C1 segment of cervical spinal cord (tissue), 14 donors: ENCODE results near the gene MSH5.
"Not testable (repeated sequence)": the region's sequence is repeated elsewhere in the genome, so short reads cannot be mapped to it uniquely, and the experiment has no call there.

ENCODE experiments used
- DNase-seq, 14 donors: peaks; one replicate each; lab custom pipeline; 2025; lab: John Stamatoyannopoulos, UW

MSH5 gene

DNA sequence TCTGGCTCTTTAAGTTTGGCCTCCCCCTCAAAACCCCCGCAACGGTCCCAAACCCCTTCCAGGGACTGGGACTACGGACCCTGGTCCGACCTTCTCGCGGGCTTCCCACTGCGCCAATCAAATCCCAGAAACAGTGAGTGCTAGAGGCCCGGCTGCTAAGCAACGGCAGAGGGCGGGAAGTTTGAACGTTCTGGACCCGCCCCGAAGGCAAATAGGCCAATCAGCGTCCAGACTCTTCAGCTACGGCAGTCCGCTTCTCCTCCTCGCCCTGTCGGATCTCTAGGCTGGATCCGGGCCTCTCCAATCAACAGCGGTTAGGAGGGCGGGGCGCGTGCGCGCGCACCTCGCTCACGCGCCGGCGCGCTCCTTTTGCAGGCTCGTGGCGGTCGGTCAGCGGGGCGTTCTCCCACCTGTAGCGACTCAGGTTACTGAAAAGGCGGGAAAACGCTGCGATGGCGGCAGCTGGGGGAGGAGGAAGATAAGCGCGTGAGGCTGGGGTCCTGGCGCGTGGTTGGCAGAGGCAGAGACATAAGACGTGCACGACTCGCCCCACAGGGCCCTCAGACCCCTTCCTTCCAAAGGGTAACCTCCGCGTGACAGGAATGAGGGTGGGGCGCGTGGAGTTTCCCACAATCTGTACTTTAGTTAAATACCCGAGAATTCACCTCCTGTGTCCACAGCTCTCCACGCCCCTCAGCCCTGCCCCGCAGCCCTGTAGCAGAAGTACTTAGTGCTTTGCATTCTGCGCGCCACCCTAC, at the start of gene MSH5:
TSS of gene MSH5 (plus strand) at position 367 of the 758 bp plus-strand sequence. CDS start 462 bp downstream, outside the sequence.
- peak; percentile 49 to 97 (median 94) for DNase-seq

- peak in 3 of 14 donors; percentile 3 to 21 (median 8) for DNase-seq
These were observed 49.4 kb upstream of the MSH5 start for GRCh38 chr6:31690231-31691077.

GRCh38 chr6:31691078-31691463, 48.7 kb upstream of the MSH5 start:
- DNase-seq, result no peak

GRCh38 chr6:31691564-31692108, 48.2 kb upstream of the MSH5 start:
- no peak for DNase-seq

GRCh38 chr6:31692353-31692752, 47.5 kb upstream of the MSH5 start:
- no peak for DNase-seq

GRCh38 chr6:31692886-31693285, 46.9 kb upstream of the MSH5 start:
- no peak for DNase-seq

GRCh38 chr6:31693535-31693934, 46.3 kb upstream of the MSH5 start:
- no peak for DNase-seq

DNA sequence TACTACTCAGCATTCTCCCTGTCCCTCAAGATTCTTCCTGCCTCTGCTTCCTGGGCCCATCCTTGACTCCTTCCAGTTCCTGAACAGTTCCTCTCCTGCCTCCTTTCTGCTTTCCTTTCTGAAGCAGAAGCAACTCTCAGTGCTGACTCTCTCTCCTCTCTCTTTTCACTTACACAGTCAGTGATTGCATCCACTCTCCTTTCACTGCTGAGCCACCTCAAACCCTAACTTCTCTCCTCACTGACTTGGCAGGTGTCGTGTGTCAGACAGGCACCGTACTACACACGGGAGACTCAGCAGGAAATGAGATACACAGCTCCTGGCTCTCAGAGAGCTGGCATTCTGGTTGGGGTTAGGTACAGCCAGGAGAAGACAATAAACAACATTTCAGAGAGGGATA, 42.2 kb upstream of the MSH5 start:
- DNase-seq, result no peak

DNA sequence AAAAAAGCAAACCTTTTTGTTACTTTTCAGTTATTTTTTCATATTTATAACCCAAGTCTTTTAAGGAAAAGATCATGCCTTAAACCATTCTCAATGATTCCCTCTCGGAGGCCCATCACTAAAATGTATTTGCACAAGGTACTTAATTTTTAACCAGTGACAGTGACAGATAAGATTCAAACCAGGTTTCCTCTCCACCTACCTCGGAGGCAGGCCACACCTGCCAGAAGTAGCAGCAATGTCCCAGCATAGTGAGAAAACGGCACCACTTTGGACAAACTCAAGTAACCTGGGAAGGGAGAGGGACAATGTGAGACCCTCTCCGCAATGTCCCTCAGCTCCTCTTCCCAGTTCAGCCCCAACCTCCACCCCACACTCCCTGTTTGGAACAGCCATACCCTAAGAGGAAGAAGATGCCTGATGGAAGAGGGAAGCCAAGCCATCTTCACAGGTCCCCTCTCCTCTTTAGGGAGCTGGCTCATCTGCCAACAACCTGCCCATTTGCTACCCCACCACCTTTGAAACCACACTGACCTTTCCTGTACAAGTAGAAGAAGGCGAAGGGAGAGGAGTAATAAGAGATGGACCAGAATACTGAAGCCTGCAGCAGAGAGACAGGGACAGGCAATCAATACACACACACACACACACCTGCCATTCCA, 38.9 kb upstream of the MSH5 start:
- no peak for DNase-seq

GRCh38 chr6:31701666-31702404, 38.0 kb upstream of the MSH5 start:
- peak in 1 of 14 donors; percentile 12 for DNase-seq

- DNase-seq, result no peak
These were observed 37.4 kb upstream of the MSH5 start for GRCh38 chr6:31702405-31702818.

DNA sequence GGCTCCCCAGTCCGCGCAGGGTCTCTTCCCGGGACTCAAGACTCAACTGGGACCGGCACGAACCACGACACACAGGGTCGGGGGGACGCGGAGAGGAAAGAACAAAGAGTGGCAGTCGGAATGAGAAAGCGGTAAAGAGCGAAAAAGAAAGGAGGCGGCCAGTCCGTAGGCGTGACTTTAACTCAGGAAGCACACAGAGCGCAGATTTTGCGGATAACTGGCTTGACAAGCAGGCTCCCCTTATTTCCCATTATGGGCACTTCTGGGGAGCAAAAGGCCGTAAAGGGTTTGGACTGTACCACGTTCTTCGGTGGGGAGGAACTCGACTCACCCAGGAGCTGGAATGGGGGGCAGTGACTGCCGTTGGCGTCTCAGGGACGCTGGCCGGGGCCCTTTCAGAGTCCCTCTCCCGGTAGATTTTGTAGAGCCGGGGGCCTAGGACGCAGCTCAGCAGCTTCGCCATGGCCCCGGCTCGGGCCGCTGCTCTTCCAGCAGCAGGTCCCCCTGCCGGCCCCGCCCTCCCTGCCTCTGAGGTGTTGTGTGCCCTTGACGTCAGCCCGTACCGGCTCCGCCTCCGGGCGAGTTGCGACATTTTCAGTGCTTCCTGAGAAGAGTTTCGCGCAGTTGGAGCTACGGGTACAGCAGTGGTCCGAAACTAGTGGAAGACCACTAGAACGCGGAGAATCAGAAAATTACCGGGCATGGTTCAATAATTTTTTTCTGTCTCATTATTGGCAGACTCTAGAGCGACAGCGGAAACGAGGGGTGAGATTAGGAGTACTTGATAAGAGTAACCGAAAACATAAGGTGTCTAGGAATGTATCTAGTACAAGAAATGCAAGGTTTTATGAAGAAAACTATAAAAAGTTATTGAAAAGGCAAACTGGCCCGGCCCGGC, 36.7 kb upstream of the MSH5 start, which contains the start of gene ABHD16A:
TSS of gene ABHD16A (minus strand) at position 506 of the 898 bp plus-strand sequence. CDS start at position 463, 43 bp downstream.
- DNase-seq, result peak; percentile 79 to 99 (median 94)

GRCh38 chr6:31705931-31706330, 33.9 kb upstream of the MSH5 start:
- no peak for DNase-seq

GRCh38 chr6:31706599-31706998, 33.2 kb upstream of the MSH5 start, which contains the start of gene LY6G6F:
Gene LY6G6F (plus strand): TSS chr6:31706866. CDS start chr6:31706907, 41 bp downstream.
- DNase-seq, result no peak

- no peak for DNase-seq
These were observed 32.1 kb upstream of the MSH5 start for GRCh38 chr6:31707701-31708100.

GRCh38 chr6:31708224-31708623, 31.6 kb upstream of the MSH5 start:
- no peak for DNase-seq

DNA sequence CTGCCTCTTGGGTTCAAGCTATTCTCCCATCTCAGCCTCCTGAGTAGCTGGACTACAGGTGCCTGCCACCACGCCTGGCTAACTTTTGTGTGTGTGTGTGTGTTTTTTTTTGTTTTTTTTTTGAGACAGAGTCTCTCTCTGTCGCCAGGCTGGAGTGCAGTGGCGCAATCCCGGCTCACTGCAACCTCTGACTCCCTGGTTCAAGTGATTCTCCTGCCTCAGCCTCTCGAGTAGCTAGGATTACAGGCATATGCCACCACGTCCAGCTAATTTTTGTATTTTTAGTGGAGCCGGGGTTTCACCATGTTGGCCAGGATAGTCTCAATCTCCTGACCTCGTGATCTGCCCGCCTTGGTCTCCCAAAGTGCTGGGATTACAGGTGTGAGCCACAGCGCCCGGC, 30.6 kb upstream of the MSH5 start:
- not testable (repeated sequence) for DNase-seq

DNA sequence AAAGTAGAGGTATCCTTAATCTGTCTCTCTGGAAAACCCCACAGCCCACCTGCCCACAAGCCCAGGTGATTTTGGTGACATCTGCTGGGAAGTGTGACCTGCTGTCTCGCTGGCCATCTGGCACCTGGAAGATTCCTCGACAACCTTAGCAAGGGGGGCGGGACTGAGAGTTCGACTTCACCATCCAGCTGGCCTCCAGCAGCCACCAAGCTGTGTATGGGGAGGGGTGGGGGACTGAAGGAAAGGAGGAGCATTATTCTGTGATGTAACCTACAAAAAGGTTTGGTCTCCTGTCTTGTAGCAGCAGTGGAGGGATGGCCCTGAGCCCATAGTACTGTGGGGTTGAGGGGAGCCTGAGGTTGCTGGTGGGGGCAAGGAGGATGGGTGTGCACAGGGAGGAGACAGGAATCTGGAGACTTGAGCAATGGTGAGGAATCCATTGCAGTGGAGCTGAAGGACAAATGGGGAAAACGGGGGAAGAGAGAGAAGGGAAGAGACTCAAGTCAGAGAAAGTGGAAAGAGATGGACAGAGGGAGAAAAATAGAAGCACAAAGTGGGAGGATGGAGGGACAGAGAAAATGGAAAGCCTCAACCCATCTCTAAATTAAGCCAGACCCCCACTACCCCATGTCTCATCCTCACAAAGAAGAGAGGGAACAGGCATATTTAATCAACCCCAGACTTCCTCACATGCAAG, 29.1 kb upstream of the MSH5 start:
- no peak for DNase-seq

DNA sequence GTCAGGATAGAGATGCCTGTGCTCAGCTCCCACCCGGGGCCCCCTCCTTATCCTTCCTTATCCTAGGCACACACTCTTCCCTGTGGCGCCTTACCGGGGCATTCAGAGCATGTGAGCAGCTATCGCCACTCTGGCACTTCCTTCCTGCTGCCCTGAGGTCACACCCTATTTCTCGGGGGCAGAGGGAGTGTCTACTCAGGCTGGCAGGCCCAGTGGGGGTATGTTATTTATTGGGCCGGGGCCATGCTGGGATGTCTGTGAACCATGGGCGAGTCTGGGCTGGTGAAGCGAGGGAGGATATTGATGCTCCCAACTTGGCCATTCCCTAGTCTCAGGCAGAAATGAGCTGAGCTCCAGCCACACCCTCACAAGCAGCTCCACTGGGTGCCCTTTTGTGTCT, 28.6 kb upstream of the MSH5 start:
- no peak for DNase-seq
